VCaP (cell line): ENCODE data around the gene HACE1.

Experiments used
- H3K27ac ChIP-seq: fragments of 450-650 bp; 2 replicates; pipeline ENCODE4 v1.5.1; 2017
- CTCF ChIP-seq: fragments of 450-650 bp; conservative IDR thresholded peaks from 2 replicates; pipeline ENCODE4 v1.5.1; 2017; ENCODE audit warnings: mild to moderate bottlenecking, moderate library complexity

The HACE1 gene

GRCh38 chr6:104787305-104787704, 72.4 kb downstream of the HACE1 start:
- peak overlapping the region; percentile 43; the same call in 1 of the 2 replicates for H3K27ac ChIP-seq
- no peak for TF ChIP-seq CTCF

GRCh38 chr6:104784884-104785283, 74.8 kb downstream of the HACE1 start:
- no peak for TF ChIP-seq CTCF
- H3K27ac ChIP-seq, result no peak overlapping the region

- no peak overlapping the region for H3K27ac ChIP-seq
- peak; percentile 69 for TF ChIP-seq CTCF
These were observed 88.4 kb downstream of the HACE1 start for GRCh38 chr6:104771258-104771832.

- TF ChIP-seq CTCF, result no peak
- no peak overlapping the region for H3K27ac ChIP-seq
These were observed 90.8 kb downstream of the HACE1 start for GRCh38 chr6:104768906-104769305.

- TF ChIP-seq CTCF, result no peak
- H3K27ac ChIP-seq, result no peak overlapping the region
These were observed 93.1 kb downstream of the HACE1 start for GRCh38 chr6:104766595-104766994.

GRCh38 chr6:104754788-104755409, 104.8 kb downstream of the HACE1 start:
- no peak overlapping the region for H3K27ac ChIP-seq
- no peak for TF ChIP-seq CTCF

GRCh38 chr6:104753251-104753650, 106.5 kb downstream of the HACE1 start:
- no peak for TF ChIP-seq CTCF

More at GRCh38 chr6:104753251-104753650, 106.5 kb downstream of the HACE1 start:
- H3K27ac ChIP-seq, result no peak overlapping the region
